Neural progenitor cell (in vitro differentiated cells): Measurements from ENCODE around the gene OLFML2A.

ENCODE experiments used
- EZH2 ChIP-seq: fragments of 200-600 bp; sonication (generic); IDR thresholded peaks from 2 replicates; pipeline ENCODE4 v1.6.1; 2017; ENCODE audit warnings: antibody characterized with exemption, mild to moderate bottlenecking, moderate library complexity
- EZH2phosphoT487 ChIP-seq: fragments of 200-600 bp; sonication (generic); IDR thresholded peaks from 2 replicates; pipeline ENCODE4 v1.6.1; 2017; ENCODE audit warnings: antibody characterized with exemption
- TF ChIP-seq, protein P1 (sequence below): fragments of 200-600 bp; sonication (generic); IDR thresholded peaks from 2 replicates; pipeline ENCODE4 v1.5.1; 2017; ENCODE audit warnings: antibody characterized with exemption, mild to moderate bottlenecking

GRCh38 chr9:124828489-124829333 is 51.8 kb downstream of the OLFML2A start:
- TF ChIP-seq, protein P1, sequence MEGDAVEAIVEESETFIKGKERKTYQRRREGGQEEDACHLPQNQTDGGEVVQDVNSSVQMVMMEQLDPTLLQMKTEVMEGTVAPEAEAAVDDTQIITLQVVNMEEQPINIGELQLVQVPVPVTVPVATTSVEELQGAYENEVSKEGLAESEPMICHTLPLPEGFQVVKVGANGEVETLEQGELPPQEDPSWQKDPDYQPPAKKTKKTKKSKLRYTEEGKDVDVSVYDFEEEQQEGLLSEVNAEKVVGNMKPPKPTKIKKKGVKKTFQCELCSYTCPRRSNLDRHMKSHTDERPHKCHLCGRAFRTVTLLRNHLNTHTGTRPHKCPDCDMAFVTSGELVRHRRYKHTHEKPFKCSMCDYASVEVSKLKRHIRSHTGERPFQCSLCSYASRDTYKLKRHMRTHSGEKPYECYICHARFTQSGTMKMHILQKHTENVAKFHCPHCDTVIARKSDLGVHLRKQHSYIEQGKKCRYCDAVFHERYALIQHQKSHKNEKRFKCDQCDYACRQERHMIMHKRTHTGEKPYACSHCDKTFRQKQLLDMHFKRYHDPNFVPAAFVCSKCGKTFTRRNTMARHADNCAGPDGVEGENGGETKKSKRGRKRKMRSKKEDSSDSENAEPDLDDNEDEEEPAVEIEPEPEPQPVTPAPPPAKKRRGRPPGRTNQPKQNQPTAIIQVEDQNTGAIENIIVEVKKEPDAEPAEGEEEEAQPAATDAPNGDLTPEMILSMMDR: no peak
- TF ChIP-seq EZH2: no peak
- no peak for TF ChIP-seq EZH2phosphoT487
